Spinal cord (tissue), 10 donors: Measurements from ENCODE around the gene KCNN1. TPM values are rescaled to one million over a fixed set of nuclear protein-coding genes. Genes with fewer than 3 reads are reported as not detected.
A peak's percentile ranks its signal among the peaks of the same experiment; 100 is the strongest.

Experiments
- DNase-seq, 6 donors: peaks; one replicate each; pipeline versions ENCODE4 v3.0.0 to v3.0.0-alpha.2; 2013 to 2015; ENCODE audit warnings: low spot score in 6 of 6, low read depth in 4 of 6
- H3K27ac ChIP-seq: one replicate; pipeline ENCODE4 v1.5.1; 2013; ENCODE audit warnings: low read depth, low read length, control low read depth
- H3K27me3 ChIP-seq: one replicate; pipeline ENCODE4 v1.6.1; 2013; ENCODE audit warnings: low read length; ENCODE audit not compliant: control insufficient read depth, insufficient read depth
- H3K36me3 ChIP-seq: one replicate; pipeline ENCODE4 v1.6.1; 2013; ENCODE audit warnings: low read length; ENCODE audit not compliant: control insufficient read depth, insufficient read depth
- H3K4me1 ChIP-seq: one replicate; pipeline ENCODE4 v1.6.1; 2013; ENCODE audit warnings: low read length; ENCODE audit not compliant: control insufficient read depth, insufficient read depth
- H3K4me3 ChIP-seq: one replicate; pipeline ENCODE4 v1.5.1; 2013; ENCODE audit warnings: low read depth, low read length, control low read depth
- H3K9me3 ChIP-seq: one replicate; pipeline ENCODE4 v1.6.1; 2013; ENCODE audit warnings: low read length; ENCODE audit not compliant: control insufficient read depth, insufficient read depth
- WGBS: methylation state at CpG from one replicate; pipeline ENCODE4 v1.1.5; 2013; ENCODE audit warnings: missing lambda C conversion rate; ENCODE audit not compliant: insufficient coverage; 5-methylcytosine and 5-hydroxymethylcytosine counted together
- polyA plus RNA-seq, 2 donors: library from polyadenylated mRNA; unstranded; fragments of 120-200 nt; gene quantifications; one replicate each; pipeline ENCODE4 v1.2.1, GENCODE V29; 2013; ENCODE audit not compliant: insufficient read length in 2 of 2
- small RNA-seq: library from RNA; depleted of rRNA; stranded (forward); fragments of <200 nt; gene quantifications from one replicate; pipeline ENCODE3, GENCODE V24; 2014; ENCODE audit warnings: low replicate concordance
- total RNA-seq, 2 donors: library from RNA; depleted of rRNA in 1 of 2; stranded (reverse); fragments of 120-200 nt in 1 of 2; fragments of >200 nt in 1 of 2; gene quantifications; one replicate each; pipeline versions ENCODE4 v1.2.3 to v1.2.4, GENCODE V29; 2013 to 2014
- donor health status: healthy.

The KCNN1 gene
- total and polyA plus RNA-seq, 4 donors: 7.3 to 45.1 (median 27.1) TPM

DNA sequence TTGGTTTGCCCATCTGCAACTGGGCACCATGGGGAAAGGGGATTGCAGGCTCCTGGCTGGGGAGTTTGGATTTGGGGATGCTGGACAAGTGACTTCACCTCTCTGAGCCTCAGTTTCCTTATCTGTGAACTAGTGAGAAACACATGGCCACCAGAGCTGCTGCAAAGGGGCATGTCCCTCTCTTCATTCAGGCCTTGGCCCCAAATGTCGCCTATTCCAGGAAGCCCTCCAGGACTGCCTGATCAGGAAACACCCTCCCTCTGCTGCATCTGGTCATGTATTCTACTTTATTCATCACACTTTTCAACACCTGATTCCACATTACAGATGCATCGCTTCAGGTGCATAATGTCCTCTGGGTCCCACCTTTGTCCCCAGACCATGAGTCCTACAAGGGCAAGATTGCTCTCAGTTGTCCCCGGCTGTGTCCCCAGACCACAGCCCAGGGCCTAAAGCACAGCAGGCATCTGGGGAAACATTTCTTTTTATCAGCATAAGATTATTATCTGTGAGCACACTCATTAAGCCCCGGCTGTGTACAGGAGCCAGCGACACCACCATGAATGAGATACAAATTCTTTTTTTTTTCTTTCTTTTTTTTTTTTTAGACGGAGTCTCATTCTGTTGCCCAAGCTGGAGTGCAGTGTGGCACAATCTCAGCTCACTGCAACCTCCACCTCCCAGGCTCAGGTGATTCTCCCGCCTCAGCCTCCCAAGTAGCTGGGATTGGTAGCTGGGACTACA, 78.6 kb downstream of the KCNN1 start:
- WGBS: 92% methylated on average over 4 of the region's 7 CpGs

DNA sequence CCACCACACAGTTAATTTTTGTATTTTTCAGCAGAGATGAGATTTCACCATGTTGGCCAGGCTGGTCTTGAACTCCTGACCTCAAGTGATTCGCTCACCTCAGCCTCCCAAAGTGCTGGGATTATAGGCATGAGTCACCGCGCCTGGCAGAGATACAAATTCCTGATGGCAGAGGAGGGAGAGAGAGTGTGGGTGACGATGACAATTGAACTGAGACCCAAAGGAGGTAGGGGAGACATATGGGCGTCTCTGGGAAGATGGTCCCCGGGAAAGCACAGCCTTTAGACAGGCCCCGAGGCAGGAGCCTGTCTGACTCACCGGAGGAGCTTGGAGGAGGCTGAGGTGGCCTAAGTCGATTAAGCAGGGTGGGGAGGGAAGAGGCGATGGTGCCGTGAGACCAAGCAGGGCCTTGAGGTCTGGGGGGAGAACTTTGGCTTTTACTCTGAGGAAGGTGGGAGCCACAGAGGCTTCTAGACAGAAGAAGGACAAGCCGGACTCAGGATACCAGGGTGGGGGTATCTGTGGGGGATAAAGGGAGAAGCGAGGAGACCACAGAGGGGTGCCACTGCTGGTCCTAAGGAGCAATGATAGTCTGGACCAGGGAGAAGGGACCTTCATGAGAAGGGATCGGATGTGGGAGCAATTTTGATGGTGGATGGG, 79.3 kb downstream of the KCNN1 start:
- Histone ChIP-seq H3K4me1 (peaks cover 6% of the 10 kb centered on the region), H3K9me3 (no peaks in the 10 kb centered on the region), H3K4me3 (no peak overlapping the region), H3K27me3 (peaks cover 13% of the 10 kb centered on the region), H3K36me3 (no peaks in the 10 kb centered on the region), H3K27ac (no peak overlapping the region)
- DNase-seq: no peak
- WGBS: 74% methylated on average over 13 of the region's 14 CpGs

More for the DNA sequence above, 78.6 kb downstream of the KCNN1 start:
- Histone ChIP-seq H3K9me3 (peaks cover 3% of the 10 kb centered on the region), H3K27ac (no peak overlapping the region), H3K4me1 (peaks cover 6% of the 10 kb centered on the region), H3K4me3 (peak overlapping the region; percentile 4), H3K36me3 (no peaks in the 10 kb centered on the region), H3K27me3 (peaks cover 13% of the 10 kb centered on the region)
- DNase-seq: no peak

DNA sequence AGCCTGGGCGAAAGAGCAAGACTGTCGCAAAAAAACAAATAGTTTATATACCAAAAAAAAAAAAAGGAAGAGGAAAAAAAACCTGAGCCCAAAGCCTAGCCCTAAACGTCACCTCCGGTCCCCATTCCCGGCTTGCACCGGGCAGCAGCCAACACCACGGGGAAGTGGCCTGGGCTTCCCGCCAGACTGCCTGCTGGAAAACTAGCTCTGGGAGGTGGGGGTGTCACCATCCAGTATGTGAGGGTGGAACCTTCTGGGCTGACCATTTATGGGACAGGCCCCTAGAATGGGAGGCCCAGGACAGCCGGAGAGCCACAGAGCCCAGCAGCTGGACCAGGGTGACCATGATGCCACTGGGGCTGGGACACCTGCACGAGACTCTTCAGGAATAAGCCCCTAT, 82.5 kb downstream of the KCNN1 start:
- 59% methylated on average over 8 of the region's 10 CpGs for WGBS
- DNase-seq: peak in 1 of 6 donors; percentile 38
- no peak overlapping the region for H3K27ac ChIP-seq

More for the DNA sequence above, 82.5 kb downstream of the KCNN1 start:
- Histone ChIP-seq H3K4me1 (peaks cover 6% of the 10 kb centered on the region), H3K4me3 (no peak overlapping the region), H3K27me3 (peaks cover 24% of the 10 kb centered on the region), H3K36me3 (no peaks in the 10 kb centered on the region), H3K9me3 (no peaks in the 10 kb centered on the region)

Small RNAs within 50 kb of the gene (small RNA-seq; reads per million reads assigned to genes)
- not detected for gene RNA5SP468

Other genes starting within 250 kb of the KCNN1 start
- 10 to 100 TPM; 16.6 to 29.8 TPM for gene MAP1S, start 247.6 kb upstream of the KCNN1 start, total RNA-seq
- gene MAP1S, start 247.6 kb upstream of the KCNN1 start, polyA plus RNA-seq: 10 to 100 TPM; 57.1 to 64.4 TPM
- 10 to 100 TPM in 1 of 2 donors, 1 to 10 TPM in 1; 6.8 to 13.3 TPM for gene FCHO1, start 215.6 kb upstream of the KCNN1 start, total RNA-seq
- 10 to 100 TPM; 29.8 to 41.9 TPM for gene FCHO1, start 215.6 kb upstream of the KCNN1 start, polyA plus RNA-seq
- not detected for gene B3GNT3, start 172.0 kb upstream of the KCNN1 start, total RNA-seq
- gene B3GNT3, start 172.0 kb upstream of the KCNN1 start, polyA plus RNA-seq: under 1 TPM; 0.11 to 0.12 TPM
- gene INSL3, start 145.6 kb upstream of the KCNN1 start, total RNA-seq: not detected
- gene INSL3, start 145.6 kb upstream of the KCNN1 start, polyA plus RNA-seq: under 1 TPM; 0.48 to 0.63 TPM
- 1 to 10 TPM; 2.8 to 4.3 TPM for gene JAK3, start 119.1 kb upstream of the KCNN1 start, total RNA-seq
- gene JAK3, start 119.1 kb upstream of the KCNN1 start, polyA plus RNA-seq: 1 to 10 TPM; 4.2 to 5.0 TPM
- gene RPL18A, start 107.2 kb upstream of the KCNN1 start, total RNA-seq: 1,000 to 10,000 TPM in 1 of 2 donors, 100 to 1,000 TPM in 1; 422 to 1,388 TPM
- gene RPL18A, start 107.2 kb upstream of the KCNN1 start, polyA plus RNA-seq: 100 to 1,000 TPM; 927 to 972 TPM
- gene SLC5A5, start 95.2 kb upstream of the KCNN1 start, total RNA-seq: 100 to 1,000 TPM in 1 of 2 donors, 1 to 10 TPM in 1; 6.8 to 104 TPM
- gene SLC5A5, start 95.2 kb upstream of the KCNN1 start, polyA plus RNA-seq: 10 to 100 TPM in 1 of 2 donors, under 1 TPM in 1; 0.10 to 13.5 TPM
- gene CCDC124, start 34.1 kb upstream of the KCNN1 start, total RNA-seq: 10 to 100 TPM; 24.5 to 28.4 TPM
- 100 to 1,000 TPM; 139 to 142 TPM for gene CCDC124, start 34.1 kb upstream of the KCNN1 start, polyA plus RNA-seq
- gene ARRDC2, start 41.1 kb downstream of the KCNN1 start, total RNA-seq: 1 to 10 TPM; 6.4 to 8.0 TPM
- 1 to 10 TPM; 4.9 to 5.3 TPM for gene ARRDC2, start 41.1 kb downstream of the KCNN1 start, polyA plus RNA-seq
- gene IL12RB1, start 119.8 kb downstream of the KCNN1 start, total RNA-seq: under 1 TPM; 0.40 to 0.50 TPM
- under 1 TPM; 0.66 to 0.93 TPM for gene IL12RB1, start 119.8 kb downstream of the KCNN1 start, polyA plus RNA-seq
- gene MAST3, start 130.7 kb downstream of the KCNN1 start, total RNA-seq: 1 to 10 TPM; 5.8 to 8.9 TPM
- gene MAST3, start 130.7 kb downstream of the KCNN1 start, polyA plus RNA-seq: 10 to 100 TPM; 17.3 to 22.0 TPM
- gene PIK3R2, start 186.1 kb downstream of the KCNN1 start, total RNA-seq: 10 to 100 TPM; 14.1 to 37.2 TPM
- 100 to 1,000 TPM; 115 to 134 TPM for gene PIK3R2, start 186.1 kb downstream of the KCNN1 start, polyA plus RNA-seq
- gene IFI30, start 206.7 kb downstream of the KCNN1 start, total RNA-seq: 10 to 100 TPM; 10.3 to 14.6 TPM
- gene IFI30, start 206.7 kb downstream of the KCNN1 start, polyA plus RNA-seq: 1 to 10 TPM; 1.9 to 2.8 TPM
- 10 to 100 TPM in 1 of 2 donors, 1 to 10 TPM in 1; 4.7 to 10.4 TPM for gene MPV17L2, start 226.1 kb downstream of the KCNN1 start, total RNA-seq
- gene MPV17L2, start 226.1 kb downstream of the KCNN1 start, polyA plus RNA-seq: 10 to 100 TPM; 13.8 to 14.7 TPM
- 10 to 100 TPM; 26.7 to 86.6 TPM for gene RAB3A, start 236.9 kb downstream of the KCNN1 start, total RNA-seq
- 100 to 1,000 TPM; 336 to 342 TPM for gene RAB3A, start 236.9 kb downstream of the KCNN1 start, polyA plus RNA-seq